Hematopoietic multipotent progenitor cell treated with erythropoietin and hydrocortisone succinate and interleukin-3 and kit ligand, for 17 days (in vitro differentiated cells): ENCODE data around the gene CAMSAP1.

ENCODE experiments used
- DNase-seq: peaks from one replicate; pipeline ENCODE4 v3.0.0-alpha.2; 2015; ENCODE audit warnings: low spot score

CAMSAP1 gene

GRCh38 chr9:135774794-135775525 lies 132.4 kb downstream of the CAMSAP1 start:
- no peak for DNase-seq

GRCh38 chr9:135774239-135774747 lies 133.1 kb downstream of the CAMSAP1 start:
- no peak for DNase-seq

DNA sequence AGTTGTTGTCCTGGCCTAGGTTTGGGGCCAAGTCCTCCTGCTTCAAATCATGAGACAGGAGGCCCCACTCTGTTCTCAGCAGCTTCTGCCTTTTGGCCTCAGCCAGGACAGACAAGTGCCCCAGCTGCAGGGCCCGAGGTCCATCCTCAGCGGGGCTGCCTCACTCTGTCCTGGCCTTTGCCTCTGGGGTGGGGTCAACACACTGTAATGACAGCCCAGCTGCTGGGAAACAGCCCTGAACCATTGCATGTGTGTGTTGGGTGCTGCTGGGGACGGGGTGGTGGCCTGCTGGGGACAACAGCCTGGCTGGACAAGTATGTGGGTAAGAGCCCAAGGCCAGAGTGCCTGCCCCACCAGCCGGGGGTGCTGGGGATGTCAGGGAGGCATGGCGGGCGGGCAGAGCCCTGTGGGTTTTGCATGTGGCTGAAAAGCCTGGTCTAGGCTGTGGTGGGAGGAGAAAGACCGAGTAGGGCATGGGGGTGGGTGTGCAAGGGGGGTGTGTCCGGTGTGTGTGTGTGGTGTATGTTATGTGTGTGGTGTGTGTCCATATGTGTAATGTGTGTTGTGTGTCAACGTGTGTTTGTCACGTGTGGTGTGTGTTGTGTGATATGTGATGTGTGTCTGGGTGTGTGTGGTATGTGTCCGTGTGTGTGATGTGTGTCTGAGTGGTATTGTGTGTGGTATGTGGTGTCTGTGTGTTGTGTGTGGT lies 133.7 kb downstream of the CAMSAP1 start:
- no peak for DNase-seq

- DNase-seq = no peak
Measured at GRCh38 chr9:135772702-135773493, 134.4 kb downstream of the CAMSAP1 start.

DNA sequence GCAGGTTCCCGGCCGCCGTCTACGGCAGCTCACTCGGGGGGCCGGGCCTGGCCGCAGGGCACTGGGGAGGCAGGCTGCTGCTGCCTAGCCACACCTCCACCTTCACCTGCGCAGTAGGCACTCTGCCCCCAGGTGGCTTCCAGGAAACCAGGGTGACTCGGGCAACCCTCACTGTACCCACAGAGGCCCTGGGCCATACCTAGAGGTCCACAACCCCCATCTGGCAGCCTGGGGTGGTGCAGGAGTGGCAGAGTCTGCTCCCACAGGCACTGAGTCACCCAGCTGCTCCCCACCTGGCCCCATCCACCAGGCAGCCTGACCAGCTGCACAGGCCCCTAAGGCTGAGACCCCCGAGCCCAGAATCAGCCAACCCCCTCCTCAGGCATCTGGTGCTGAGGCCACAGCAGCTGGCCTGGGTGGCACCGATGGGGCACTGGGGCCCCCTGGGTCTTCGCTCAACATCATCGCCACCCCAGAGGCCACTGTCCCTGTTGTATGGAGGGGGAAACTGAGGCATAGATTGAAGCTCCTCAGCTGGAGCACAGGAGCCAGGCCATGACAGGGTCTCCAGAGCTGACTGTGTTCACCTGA lies 135.2 kb downstream of the CAMSAP1 start:
- no peak for DNase-seq

DNA sequence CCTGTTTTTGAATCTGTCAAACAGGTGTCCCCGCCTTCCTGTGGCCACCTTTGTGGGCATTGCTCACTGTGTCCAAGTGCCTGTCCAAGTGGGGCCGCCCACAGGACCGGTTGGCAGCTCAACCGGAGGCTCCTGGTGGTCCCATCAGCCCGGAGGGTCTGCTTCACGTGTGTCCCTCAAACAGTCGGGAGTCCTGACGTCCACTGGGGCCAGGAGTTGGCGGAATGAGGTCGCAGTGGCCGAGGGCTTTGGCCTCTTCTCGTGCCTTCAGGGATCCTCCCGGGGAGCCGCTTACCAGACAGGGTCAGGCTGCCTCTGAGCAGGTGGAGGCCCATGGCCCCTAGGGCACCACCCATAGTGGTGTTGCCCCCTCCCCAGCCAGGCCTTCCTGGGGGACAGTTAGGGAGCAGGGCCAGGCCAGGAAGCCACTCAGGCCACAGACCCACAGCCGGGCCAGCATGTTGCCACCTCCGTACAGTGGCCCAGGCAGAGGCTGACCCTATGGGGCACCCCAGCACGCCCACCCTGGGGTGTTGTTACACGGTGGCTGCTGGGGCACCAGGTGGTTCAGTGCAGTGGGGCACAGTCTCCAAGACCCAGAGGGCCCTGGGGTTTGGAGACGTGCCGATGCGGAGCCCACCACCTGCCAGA lies 135.8 kb downstream of the CAMSAP1 start:
- DNase-seq = no peak

GRCh38 chr9:135770771-135771170 lies 136.6 kb downstream of the CAMSAP1 start:
- DNase-seq = no peak

DNA sequence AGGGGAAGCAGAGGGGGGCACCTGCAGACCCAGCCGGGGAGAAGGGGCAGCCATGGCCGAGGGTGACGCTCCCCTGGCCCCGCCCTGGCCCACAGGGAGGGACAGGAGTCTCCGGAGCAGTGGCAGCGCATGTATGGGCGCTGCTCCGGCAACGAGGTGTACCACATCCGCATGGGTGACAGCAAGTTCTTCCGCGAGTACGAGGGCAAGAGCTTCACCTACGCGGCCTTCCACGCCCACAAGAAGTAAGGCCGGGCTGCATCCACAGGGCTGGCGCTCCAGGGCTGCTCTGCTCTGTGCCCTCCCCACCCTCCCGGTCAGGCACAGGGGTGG lies 137.2 kb downstream of the CAMSAP1 start:
- no peak for DNase-seq

GRCh38 chr9:135769489-135770202 lies 137.7 kb downstream of the CAMSAP1 start:
- DNase-seq = no peak

DNA sequence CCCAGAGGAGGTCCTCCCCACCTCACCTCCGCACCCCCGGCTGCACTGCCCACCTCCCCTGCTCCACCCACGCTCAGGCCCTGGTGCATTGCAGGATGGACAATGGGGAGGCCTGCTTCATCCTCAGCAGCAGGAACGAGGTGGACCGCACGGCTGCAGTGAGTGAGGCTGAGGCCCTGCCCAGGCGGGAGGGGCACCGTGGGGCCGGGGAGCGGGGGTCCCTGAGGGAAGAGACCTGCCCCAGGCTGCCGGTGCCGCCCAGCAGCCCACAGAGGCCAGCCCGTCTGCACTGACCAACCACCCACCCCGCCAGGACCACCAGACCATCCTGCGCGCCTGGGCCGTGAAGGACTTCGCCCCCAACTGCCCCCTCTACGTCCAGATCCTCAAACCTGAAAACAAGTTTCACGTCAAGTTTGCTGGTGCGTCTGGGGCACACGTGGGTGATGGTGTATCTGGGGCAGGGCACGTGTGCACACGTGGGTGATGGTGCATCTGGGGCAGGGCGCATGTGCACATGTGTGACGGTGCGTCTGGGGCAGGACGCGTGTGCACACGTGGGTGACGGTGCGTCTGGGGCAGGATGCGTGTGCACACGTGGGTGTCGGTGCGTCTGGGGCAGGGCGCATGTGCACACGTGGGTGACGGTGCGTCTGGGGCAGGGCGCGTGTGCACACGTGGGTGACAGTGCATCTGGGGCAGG lies 138.7 kb downstream of the CAMSAP1 start:
- DNase-seq = no peak

- no peak for DNase-seq
Measured at GRCh38 chr9:135766707-135767106, 140.6 kb downstream of the CAMSAP1 start.

DNA sequence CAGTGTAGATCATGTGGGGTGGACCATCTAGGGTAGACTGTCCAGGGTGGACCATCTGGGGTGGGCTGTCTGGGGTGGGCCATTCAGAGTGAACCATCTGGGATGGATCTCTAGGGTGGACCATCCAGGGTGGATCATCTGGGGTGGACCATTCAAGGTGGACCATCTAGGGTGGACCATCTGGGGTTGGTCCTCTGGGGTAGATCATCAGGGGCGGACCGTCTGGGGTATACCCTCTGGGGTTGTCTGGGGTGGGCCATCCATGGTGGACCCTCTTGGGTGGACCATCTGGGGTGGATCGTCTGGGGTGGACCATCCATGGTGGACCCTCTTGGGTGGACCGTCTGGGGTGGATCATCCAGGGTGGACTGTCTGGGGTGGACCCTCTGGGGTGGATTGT lies 141.1 kb downstream of the CAMSAP1 start:
- DNase-seq = no peak

- DNase-seq = no peak
Measured at GRCh38 chr9:135765416-135765815, 141.9 kb downstream of the CAMSAP1 start.

- DNase-seq = no peak
Measured at GRCh38 chr9:135764731-135765130, 142.6 kb downstream of the CAMSAP1 start.

DNA sequence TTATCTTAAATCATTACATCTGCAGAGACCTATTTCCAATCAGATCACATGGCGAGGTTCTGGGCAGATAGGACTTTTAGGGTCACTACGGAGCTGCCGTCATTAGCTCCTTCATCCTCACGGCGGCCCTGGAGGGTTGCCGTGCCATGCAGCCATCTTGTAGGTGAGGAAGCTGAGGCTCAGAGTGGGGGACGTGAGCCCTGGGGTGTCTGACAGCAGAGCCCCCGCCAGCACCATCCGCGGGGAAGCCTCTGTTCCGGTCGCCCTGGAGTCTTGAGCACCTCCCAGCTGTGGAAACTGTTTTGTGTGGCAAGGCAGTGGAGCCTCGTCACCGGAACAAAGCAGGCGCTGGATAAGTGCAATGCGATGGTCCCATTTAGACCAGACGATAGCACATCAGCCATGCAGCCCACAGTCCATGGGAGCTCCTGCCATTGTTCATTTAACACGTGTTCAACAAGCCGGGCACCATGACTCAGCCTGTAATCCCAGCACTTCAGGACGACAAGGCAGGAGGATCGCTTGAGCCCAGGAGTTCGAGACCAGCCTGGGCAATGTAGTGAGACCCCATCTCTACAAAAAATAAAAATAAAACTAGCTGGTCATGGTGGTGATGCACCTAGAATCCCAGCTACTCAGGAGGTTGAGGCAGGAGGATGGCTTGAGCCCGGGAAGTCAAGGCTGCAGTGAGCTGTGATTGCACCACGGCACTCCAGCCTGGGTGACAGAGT lies 143.5 kb downstream of the CAMSAP1 start:
- no peak for DNase-seq

DNA sequence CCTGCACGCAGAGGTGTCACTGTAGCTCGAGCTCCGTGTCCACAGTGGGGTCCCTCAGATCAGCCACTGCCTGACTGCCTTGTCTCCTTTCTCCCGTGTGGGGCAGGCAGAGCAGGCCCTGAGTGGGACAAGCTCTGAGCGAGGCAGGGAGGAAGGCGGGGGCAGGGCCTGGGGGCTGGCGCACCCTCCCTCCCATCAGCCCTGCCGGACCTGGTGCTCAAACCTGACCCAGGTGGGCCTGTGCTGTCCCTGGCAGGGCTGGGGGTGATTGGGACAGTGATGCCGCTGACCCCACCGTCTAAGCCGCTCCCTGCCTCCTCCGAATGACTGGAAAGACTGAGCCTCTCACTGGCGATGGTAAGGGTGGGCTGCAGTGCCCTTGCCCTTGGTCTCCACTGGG lies 144.4 kb downstream of the CAMSAP1 start:
- DNase-seq = no peak

GRCh38 chr9:135761845-135762168 lies 145.5 kb downstream of the CAMSAP1 start:
- DNase-seq = no peak

DNA sequence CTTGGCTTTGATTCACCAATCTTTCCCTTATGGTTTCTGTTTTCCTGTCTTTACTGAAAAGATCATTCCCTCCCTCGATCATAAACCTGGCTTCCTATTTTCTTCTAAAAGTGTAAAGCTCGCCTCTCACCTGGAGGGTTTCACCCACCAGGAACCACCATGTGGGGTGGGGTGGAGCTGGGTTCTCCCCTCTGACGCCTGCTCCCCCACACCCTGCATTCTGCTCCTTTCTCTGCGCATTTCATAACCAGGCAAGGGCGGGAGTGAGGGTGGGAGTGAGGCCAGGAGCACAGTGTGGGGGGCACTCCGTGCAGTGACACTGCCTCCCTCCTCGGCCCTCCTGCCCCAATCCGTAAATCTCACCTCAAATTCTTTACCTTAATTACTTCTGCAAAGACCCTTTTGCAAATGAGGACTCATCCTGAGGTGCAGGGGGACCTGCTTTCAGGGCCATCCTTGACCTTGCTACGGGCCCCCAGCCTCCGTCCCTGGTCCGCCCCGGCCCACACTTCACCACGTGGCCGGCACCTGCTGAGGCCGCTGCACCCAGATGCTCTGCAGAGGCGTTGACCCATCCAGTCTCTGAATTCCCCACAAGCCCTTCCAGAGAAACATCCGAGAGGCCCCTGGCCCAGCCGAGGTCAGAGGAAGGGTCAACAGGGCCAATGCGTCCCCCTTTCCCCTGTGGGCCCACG lies 146.0 kb downstream of the CAMSAP1 start:
- DNase-seq = no peak

DNA sequence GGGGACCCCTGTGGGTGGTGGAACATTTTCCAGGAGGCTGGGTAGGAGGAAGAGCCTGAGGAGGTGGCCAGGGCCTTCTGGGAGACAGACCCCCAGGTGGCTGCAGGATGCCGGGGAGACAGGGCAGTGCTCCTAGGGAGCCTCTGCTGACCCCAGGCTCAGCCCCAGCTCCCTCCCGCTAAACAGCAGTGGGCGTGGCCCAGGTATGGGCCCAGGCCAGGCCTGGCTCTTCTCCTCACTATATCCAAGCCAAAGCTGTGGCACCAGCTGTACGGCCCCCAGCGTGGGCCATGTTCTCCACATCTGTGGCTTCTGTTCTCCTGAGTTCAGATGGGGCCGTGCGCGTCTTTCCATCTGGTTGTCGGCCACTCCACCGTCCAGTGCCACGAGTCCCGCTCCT lies 146.9 kb downstream of the CAMSAP1 start:
- DNase-seq = no peak
